ENCODE data around the gene DUSP15. TPM values are rescaled to one million over a fixed set of nuclear protein-coding genes. Genes with fewer than 3 reads are reported as not detected.
A peak's percentile ranks its signal among the peaks of the same experiment; 100 is the strongest.

Gene DUSP15
- total RNA-seq, 1 donor from 2014 or later = 5.1 TPM

GRCh38 chr20:31861385-31862156 is 8.8 kb downstream of the DUSP15 start:
- no peak for TF ChIP-seq CTCF (IDR thresholded peaks at IDR 0.05; ENCODE audit: borderline replicate concordance)
- DNase-seq = peak; percentile 59
- Histone ChIP-seq H3K36me3 (no peaks in the 10 kb centered on the region), H3K9me3 (replicated peaks) (no peaks in the 10 kb centered on the region), H3K4me1 (peaks cover 20% of the 10 kb centered on the region), H3K27me3 (ENCODE audit: low read depth) (peaks cover 47% of the 10 kb centered on the region), H3K4me3 (peak overlapping the region; percentile 72), H3K27ac (replicated peaks) (no peak overlapping the region)
- intact Hi-C loops (cut with micrococcal nuclease) = no loop called here

GRCh38 chr20:31861135-31861384 is 9.3 kb downstream of the DUSP15 start:
- Histone ChIP-seq H3K9me3 (replicated peaks) (no peaks in the 10 kb centered on the region), H3K27ac (replicated peaks) (no peak overlapping the region), H3K4me1 (peaks cover 20% of the 10 kb centered on the region), H3K4me3 (peak overlapping the region; percentile 72), H3K36me3 (no peaks in the 10 kb centered on the region), H3K27me3 (ENCODE audit: low read depth) (peaks cover 52% of the 10 kb centered on the region)
- DNase-seq = no peak
- intact Hi-C loops (cut with micrococcal nuclease) = no loop called here
- no peak for TF ChIP-seq CTCF (IDR thresholded peaks at IDR 0.05; ENCODE audit: borderline replicate concordance)

GRCh38 chr20:31860390-31861134 is 9.8 kb downstream of the DUSP15 start:
- no peak for DNase-seq
- no peak for TF ChIP-seq CTCF (IDR thresholded peaks at IDR 0.05; ENCODE audit: borderline replicate concordance)
- Histone ChIP-seq H3K36me3 (no peaks in the 10 kb centered on the region), H3K4me1 (peaks cover 20% of the 10 kb centered on the region), H3K4me3 (peak overlapping the region; percentile 72), H3K27ac (replicated peaks) (no peak overlapping the region), H3K27me3 (ENCODE audit: low read depth) (peaks cover 57% of the 10 kb centered on the region), H3K9me3 (replicated peaks) (no peaks in the 10 kb centered on the region)
- intact Hi-C loops (cut with micrococcal nuclease) = no loop called here

GRCh38 chr20:31859998-31860380 is 10.3 kb downstream of the DUSP15 start:
- intact Hi-C loops (cut with micrococcal nuclease) = loop anchor here (10.0 kb wide), 1 partner anchor 95 kb away; the partner anchor contains the start of gene PDRG1
- Histone ChIP-seq H3K27ac (replicated peaks) (no peak overlapping the region), H3K4me1 (peaks cover 20% of the 10 kb centered on the region), H3K4me3 (peak overlapping the region; percentile 72), H3K9me3 (replicated peaks) (no peaks in the 10 kb centered on the region), H3K36me3 (no peaks in the 10 kb centered on the region), H3K27me3 (ENCODE audit: low read depth) (peaks cover 63% of the 10 kb centered on the region)
- DNase-seq = no peak
- TF ChIP-seq CTCF (IDR thresholded peaks at IDR 0.05; ENCODE audit: borderline replicate concordance) = no peak

- Histone ChIP-seq H3K27me3 (ENCODE audit: low read depth) (peaks cover 69% of the 10 kb centered on the region), H3K36me3 (no peaks in the 10 kb centered on the region), H3K4me1 (peaks cover 20% of the 10 kb centered on the region), H3K4me3 (no peak overlapping the region), H3K27ac (replicated peaks) (no peak overlapping the region), H3K9me3 (replicated peaks) (no peaks in the 10 kb centered on the region)
- TF ChIP-seq CTCF (IDR thresholded peaks at IDR 0.05; ENCODE audit: borderline replicate concordance) = no peak
- no peak for DNase-seq
- intact Hi-C loops (cut with micrococcal nuclease) = loop anchor here (10.0 kb wide), 1 partner anchor 95 kb away; the partner anchor contains the start of gene PDRG1
These were observed 10.9 kb downstream of the DUSP15 start for GRCh38 chr20:31859266-31859997.

Measured in left ventricle myocardium inferior (tissue), 1 donor.